ENCODE data around the gene KLHL29.

DNA sequence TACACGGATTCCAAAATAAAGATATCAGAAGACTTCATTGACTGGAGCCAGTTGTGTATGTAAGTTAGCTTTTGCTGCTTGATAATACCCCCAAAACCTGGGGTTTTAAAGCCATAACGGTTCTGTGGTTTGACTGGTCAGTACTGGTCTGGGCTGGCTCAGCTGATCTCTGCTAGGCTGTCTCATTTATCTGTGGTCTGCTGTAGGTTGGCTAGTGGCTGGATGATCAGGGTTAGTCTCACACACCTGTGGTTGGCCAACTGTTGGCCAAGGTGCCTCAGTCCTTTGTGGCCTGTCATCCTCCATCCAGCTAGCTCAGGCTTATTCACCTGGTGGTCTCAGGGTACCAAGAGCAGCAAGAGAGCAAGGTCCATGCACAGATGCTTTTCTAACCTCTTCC is 183.2 kb downstream of the KLHL29 start:
- TF ChIP-seq ZNF24 (IDR thresholded peaks at IDR 0.05) (no peak), ZNF207 (IDR thresholded peaks at IDR 0.05; ENCODE audit: borderline replicate concordance) (no peak), MYNN (CRISPR knock-in tag; IDR thresholded peaks at IDR 0.05; ENCODE audit: low read depth) (no peak), POLR2A (IDR thresholded peaks at IDR 0.05; ENCODE audit: insufficient read depth in 1 of 2, low read depth in 2 of 2, low read length in 2 of 2) (no peak)

Data from HepG2 (cell line).